Lower lobe of right lung (tissue), 2 donors: ENCODE measurements around the gene TRAF5. TPM values are rescaled to one million over a fixed set of nuclear protein-coding genes. Genes with fewer than 3 reads are reported as not detected.

ENCODE experiments used
- ATAC-seq, 2 donors: fragments of 200-7000 bp; cut with Tn5 transposase; one replicate each; pipeline ENCODE4 v1.9.1; 2020 to 2022; ENCODE audit warnings: mild to moderate bottlenecking in 2 of 2, moderate library complexity in 2 of 2
- DNase-seq: peaks from one replicate; pipeline ENCODE4 v3.0.0-alpha.2; 2020
- H3K27ac ChIP-seq: fragments of 200-600 bp; one replicate; pipeline ENCODE4 v1.8.0; 2022
- H3K27me3 ChIP-seq: fragments of 200-600 bp; one replicate; pipeline ENCODE4 v1.8.0; 2022; ENCODE audit warnings: low read depth
- H3K36me3 ChIP-seq: fragments of 200-600 bp; one replicate; pipeline ENCODE4 v1.8.0; 2022; ENCODE audit warnings: mild to moderate bottlenecking
- H3K4me1 ChIP-seq: fragments of 200-600 bp; one replicate; pipeline ENCODE4 v1.8.0; 2022
- H3K4me3 ChIP-seq: fragments of 200-600 bp; one replicate; pipeline ENCODE4 v1.8.0; 2022; ENCODE audit warnings: mild to moderate bottlenecking
- H3K9me3 ChIP-seq: fragments of 200-600 bp; one replicate; pipeline ENCODE4 v1.8.0; 2022
- CTCF ChIP-seq: fragments of 200-600 bp; IDR thresholded peaks from one replicate; pipeline ENCODE4 v1.8.0; 2022; ENCODE audit warnings: antibody characterized with exemption, mild to moderate bottlenecking
- intact Hi-C: fragments of 100-400 bp; cut with DNase I; formaldehyde crosslinking; loops from one replicate; pipeline ENCODE4 v1.11.0; 2022
- total RNA-seq: library from RNA; stranded (reverse); fragmentation: NEBNext Ultra II Directional; extraction: Animal tissue kit (Norgen Biotek cat#: 25700); gene quantifications from one replicate; pipeline ENCODE4 v1.2.1, GENCODE V29; 2021
- donor health status: DM: no; HTN: yes; CAD: no; lungs with severe emphysema.

Gene TRAF5
- total RNA-seq, 1 donor from 2014 or later, result 8.8 TPM

- Histone ChIP-seq H3K27ac (no peak overlapping the region), H3K36me3 (no peaks in the 10 kb centered on the region), H3K4me3 (no peak overlapping the region), H3K27me3 (no peaks in the 10 kb centered on the region), H3K4me1 (peaks cover 18% of the 10 kb centered on the region), H3K9me3 (no peaks in the 10 kb centered on the region)
- intact Hi-C loops, result no loop called here
- no peak for TF ChIP-seq CTCF
- ATAC-seq (no peak), DNase-seq (no peak)
Observed at GRCh38 chr1:211328866-211329475, 2.3 kb downstream of the TRAF5 start.

- no peak for ATAC-seq
- Histone ChIP-seq H3K4me3 (no peak overlapping the region), H3K27me3 (no peaks in the 10 kb centered on the region), H3K4me1 (peaks cover 18% of the 10 kb centered on the region), H3K9me3 (no peaks in the 10 kb centered on the region), H3K36me3 (no peaks in the 10 kb centered on the region), H3K27ac (no peak overlapping the region)
- no peak for DNase-seq
- intact Hi-C loops, result no loop called here
- no peak for TF ChIP-seq CTCF
Observed at GRCh38 chr1:211329764-211330201, 3.1 kb downstream of the TRAF5 start.

GRCh38 chr1:211330282-211330936 lies 3.8 kb downstream of the TRAF5 start:
- no peak for TF ChIP-seq CTCF
- Histone ChIP-seq H3K36me3 (no peaks in the 10 kb centered on the region), H3K9me3 (no peaks in the 10 kb centered on the region), H3K4me1 (peaks cover 18% of the 10 kb centered on the region), H3K27me3 (no peaks in the 10 kb centered on the region), H3K4me3 (no peak overlapping the region), H3K27ac (no peak overlapping the region)
- no peak for DNase-seq
- ATAC-seq, result no peak
- intact Hi-C loops, result no loop called here

- no peak overlapping the region for H3K4me3 ChIP-seq
- intact Hi-C loops, result no loop called here
- DNase-seq (no peak), ATAC-seq (no peak)
- peaks cover 13% of the 10 kb centered on the region for H3K4me1 ChIP-seq
- no peak overlapping the region for H3K27ac ChIP-seq
- H3K27me3 ChIP-seq, result no peaks in the 10 kb centered on the region
- H3K9me3 ChIP-seq, result no peaks in the 10 kb centered on the region
- no peaks in the 10 kb centered on the region for H3K36me3 ChIP-seq
- no peak for TF ChIP-seq CTCF
Observed at GRCh38 chr1:211331011-211331709, 4.5 kb downstream of the TRAF5 start.

GRCh38 chr1:211332036-211332616 lies 5.5 kb downstream of the TRAF5 start:
- H3K9me3 ChIP-seq, result no peaks in the 10 kb centered on the region
- H3K36me3 ChIP-seq, result no peaks in the 10 kb centered on the region
- H3K4me1 ChIP-seq, result peaks cover 10% of the 10 kb centered on the region
- no peak overlapping the region for H3K27ac ChIP-seq
- ATAC-seq (no peak), DNase-seq (no peak)
- no peaks in the 10 kb centered on the region for H3K27me3 ChIP-seq
- intact Hi-C loops, result no loop called here
- H3K4me3 ChIP-seq, result no peak overlapping the region
- no peak for TF ChIP-seq CTCF
